Hematopoietic multipotent progenitor cell treated with erythropoietin and hydrocortisone succinate and interleukin-3 and kit ligand, for 6 days (in vitro differentiated cells): ENCODE measurements around the gene TGFBR2.

Experiments used
- DNase-seq: peaks from one replicate; pipeline ENCODE4 v3.0.0-alpha.2; 2015

TGFBR2 gene

GRCh38 chr3:30675006-30675405 is 68.6 kb downstream of the TGFBR2 start:
- no peak for DNase-seq

GRCh38 chr3:30675774-30676173 is 69.4 kb downstream of the TGFBR2 start:
- DNase-seq = peak; percentile 29

GRCh38 chr3:30676424-30677346 is 70.3 kb downstream of the TGFBR2 start:
- no peak for DNase-seq

DNA sequence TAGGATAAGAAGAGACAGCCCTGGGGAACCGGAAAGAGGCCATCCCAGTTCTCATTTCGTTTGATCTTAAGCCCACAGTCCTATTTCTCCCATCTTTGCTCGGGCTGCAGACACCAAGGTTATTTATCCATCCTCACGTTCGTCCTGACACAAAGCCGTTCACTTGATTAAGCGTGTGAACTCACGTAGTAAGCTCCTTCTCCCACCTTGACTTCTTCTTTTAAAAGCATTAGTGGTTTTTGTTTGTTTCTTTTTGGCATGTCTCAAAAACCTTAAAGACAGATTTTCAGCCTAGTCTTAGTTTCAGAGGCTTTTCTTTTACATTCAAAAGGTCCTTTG is 70.9 kb downstream of the TGFBR2 start:
- DNase-seq = no peak

- DNase-seq = no peak
Observed at GRCh38 chr3:30679045-30679444, 72.6 kb downstream of the TGFBR2 start.

GRCh38 chr3:30680789-30681648 is 74.6 kb downstream of the TGFBR2 start:
- DNase-seq = no peak

DNA sequence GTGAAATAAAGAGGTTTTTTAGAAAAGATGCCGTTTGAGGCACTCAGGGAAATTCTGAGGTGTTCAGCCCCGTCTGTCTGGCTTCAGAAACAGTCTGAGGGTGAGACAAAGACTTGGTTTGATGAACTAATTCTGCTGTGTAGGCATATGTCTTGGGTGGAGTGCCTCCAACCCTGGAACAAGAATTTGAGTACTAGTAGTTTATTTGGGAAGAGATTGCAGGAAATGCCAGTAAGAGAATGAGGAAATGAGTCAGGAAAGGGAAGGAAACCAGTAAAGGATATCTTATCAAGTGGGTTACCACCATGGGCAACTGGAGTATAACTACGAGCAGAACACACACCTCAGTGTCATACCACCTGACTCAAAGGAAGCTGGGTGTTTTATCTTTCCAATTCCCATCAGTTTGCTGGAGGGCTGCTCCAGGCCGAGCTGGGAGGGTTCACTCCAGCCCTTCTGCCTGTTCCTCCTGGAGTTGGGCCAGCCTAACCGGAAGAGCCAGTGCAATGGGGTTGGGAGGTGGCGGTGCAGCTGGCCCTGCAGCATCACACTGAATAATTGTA is 75.3 kb downstream of the TGFBR2 start:
- DNase-seq = no peak

GRCh38 chr3:30682434-30683155 is 76.2 kb downstream of the TGFBR2 start:
- DNase-seq = no peak

GRCh38 chr3:30683769-30684168 is 77.4 kb downstream of the TGFBR2 start:
- no peak for DNase-seq

DNA sequence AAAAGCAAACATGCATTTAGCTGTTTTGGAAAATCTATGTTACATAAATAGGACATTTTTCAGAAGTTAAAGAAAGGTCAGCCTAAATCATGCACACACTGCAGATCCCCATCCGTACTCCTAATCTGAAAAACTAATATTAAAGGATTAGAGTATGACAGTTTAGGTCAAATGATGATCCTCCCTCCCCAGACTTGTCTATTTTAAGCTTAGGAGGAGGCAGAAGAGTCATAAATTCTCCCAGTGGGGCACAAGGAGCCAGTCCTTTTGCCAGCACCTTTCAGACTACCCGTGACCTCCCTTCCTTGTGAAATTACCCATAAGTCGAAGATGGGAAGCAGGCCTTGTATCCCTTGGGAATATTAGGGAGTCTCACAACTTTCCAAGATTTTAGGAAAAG is 78.0 kb downstream of the TGFBR2 start:
- no peak for DNase-seq

DNA sequence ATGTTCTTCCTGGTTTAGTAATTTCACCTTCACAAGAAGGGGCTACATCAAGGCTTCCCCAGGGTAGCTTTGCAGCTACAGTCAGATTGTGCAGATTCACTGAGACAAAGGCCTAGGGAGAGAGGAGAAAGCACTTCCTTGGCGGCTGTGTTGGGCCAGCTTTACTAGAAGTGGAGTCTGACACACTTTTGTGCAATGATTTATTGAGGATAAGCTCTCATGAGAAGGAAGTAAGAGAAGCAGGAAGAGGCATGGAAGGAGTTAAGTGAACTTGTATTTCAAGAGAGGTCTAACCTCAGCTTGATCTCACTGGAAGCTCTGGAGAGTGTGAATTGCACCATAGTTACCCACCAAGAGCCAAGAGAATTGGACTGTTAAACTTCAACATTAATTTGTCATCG is 78.9 kb downstream of the TGFBR2 start:
- DNase-seq = no peak

DNA sequence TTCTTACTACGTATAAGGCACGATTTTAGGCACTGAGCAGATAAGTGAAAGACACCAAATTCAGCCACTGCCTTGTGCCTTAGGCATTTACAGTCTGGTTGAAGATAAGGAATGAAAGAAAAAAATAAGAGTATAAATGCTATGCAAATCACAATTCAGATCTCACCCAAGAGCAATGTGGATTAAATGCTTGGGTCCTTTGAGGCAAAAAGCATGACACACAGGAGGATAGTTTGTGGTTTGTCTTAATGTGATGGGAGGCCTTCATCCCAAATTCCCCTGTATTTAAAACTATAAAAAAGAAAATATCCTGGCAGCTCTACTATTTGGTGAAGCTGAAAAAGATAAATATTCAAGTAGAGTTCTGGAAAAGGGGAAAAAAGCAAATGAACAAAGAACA is 79.8 kb downstream of the TGFBR2 start:
- DNase-seq = no peak

DNA sequence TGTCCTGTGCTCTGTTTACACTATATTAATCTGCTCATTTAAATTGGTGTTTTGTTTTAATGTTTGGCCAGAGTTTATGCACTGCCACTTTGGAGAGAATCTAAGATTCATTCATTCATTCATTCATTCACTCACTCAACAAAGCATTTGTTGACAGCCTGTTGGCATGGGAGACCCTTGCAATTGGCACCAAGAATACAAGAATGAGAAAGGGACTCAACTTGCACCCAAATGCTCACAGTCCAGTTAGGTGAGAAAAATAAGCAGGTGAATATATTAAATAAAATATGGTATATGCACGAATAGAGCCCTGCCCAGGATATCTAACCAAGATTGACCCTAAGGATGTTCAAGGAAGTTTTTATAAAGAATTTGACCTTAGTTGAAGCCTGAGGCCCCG is 80.4 kb downstream of the TGFBR2 start:
- no peak for DNase-seq

- DNase-seq = no peak
Observed at GRCh38 chr3:30687930-30688570, 81.6 kb downstream of the TGFBR2 start.

- DNase-seq = peak; percentile 63
Observed at GRCh38 chr3:30688776-30689641, 82.6 kb downstream of the TGFBR2 start.

DNA sequence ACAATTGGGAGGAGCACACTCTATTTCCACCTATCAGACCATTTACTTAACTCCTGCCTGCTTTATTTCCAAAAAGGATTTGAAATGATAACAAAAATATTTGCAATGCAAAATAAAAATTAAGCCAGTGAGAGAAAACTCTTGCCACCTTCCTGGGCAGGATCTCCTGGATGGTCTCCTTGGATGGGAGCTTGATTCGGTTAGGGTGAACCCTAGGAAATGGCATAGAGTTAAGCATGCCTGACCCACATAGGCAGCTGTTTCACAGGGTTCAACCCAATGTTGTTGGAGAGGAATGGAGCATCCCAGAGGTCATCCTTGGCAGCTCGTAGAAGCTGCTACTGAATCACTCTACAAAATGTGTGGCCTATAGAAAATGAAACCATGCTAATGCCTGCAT is 83.8 kb downstream of the TGFBR2 start:
- DNase-seq = no peak

DNA sequence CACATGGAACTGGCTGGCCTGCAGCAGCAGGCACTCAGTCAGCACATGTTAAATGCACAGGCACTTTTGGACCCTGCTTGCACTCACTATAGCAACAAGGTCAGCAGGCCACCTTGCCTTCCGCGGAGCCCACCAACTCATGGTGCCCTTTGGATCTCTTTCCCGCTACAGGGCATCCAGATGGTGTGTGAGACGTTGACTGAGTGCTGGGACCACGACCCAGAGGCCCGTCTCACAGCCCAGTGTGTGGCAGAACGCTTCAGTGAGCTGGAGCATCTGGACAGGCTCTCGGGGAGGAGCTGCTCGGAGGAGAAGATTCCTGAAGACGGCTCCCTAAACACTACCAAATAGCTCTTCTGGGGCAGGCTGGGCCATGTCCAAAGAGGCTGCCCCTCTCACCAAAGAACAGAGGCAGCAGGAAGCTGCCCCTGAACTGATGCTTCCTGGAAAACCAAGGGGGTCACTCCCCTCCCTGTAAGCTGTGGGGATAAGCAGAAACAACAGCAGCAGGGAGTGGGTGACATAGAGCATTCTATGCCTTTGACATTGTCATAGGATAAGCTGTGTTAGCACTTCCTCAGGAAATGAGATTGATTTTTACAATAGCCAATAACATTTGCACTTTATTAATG is 85.0 kb downstream of the TGFBR2 start:
- DNase-seq = no peak

DNA sequence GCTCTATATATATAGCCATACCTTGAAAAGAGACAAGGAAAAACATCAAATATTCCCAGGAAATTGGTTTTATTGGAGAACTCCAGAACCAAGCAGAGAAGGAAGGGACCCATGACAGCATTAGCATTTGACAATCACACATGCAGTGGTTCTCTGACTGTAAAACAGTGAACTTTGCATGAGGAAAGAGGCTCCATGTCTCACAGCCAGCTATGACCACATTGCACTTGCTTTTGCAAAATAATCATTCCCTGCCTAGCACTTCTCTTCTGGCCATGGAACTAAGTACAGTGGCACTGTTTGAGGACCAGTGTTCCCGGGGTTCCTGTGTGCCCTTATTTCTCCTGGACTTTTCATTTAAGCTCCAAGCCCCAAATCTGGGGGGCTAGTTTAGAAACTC is 85.5 kb downstream of the TGFBR2 start:
- DNase-seq = no peak

DNA sequence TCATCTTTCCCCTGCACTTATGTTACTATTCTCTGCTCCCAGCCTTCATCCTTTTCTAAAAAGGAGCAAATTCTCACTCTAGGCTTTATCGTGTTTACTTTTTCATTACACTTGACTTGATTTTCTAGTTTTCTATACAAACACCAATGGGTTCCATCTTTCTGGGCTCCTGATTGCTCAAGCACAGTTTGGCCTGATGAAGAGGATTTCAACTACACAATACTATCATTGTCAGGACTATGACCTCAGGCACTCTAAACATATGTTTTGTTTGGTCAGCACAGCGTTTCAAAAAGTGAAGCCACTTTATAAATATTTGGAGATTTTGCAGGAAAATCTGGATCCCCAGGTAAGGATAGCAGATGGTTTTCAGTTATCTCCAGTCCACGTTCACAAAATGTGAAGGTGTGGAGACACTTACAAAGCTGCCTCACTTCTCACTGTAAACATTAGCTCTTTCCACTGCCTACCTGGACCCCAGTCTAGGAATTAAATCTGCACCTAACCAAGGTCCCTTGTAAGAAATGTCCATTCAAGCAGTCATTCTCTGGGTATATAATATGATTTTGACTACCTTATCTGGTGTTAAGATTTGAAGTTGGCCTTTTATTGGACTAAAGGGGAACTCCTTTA is 86.2 kb downstream of the TGFBR2 start:
- DNase-seq = no peak

DNA sequence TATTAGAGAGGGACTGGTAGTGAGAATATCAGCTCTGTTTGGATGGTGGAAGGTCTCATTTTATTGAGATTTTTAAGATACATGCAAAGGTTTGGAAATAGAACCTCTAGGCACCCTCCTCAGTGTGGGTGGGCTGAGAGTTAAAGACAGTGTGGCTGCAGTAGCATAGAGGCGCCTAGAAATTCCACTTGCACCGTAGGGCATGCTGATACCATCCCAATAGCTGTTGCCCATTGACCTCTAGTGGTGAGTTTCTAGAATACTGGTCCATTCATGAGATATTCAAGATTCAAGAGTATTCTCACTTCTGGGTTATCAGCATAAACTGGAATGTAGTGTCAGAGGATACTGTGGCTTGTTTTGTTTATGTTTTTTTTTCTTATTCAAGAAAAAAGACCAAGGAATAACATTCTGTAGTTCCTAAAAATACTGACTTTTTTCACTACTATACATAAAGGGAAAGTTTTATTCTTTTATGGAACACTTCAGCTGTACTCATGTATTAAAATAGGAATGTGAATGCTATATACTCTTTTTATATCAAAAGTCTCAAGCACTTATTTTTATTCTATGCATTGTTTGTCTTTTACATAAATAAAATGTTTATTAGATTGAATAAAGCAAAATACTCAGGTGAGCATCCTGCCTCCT is 87.2 kb downstream of the TGFBR2 start:
- peak; percentile 91 for DNase-seq
